Effector memory CD8-positive, alpha-beta T cell (primary cell): ENCODE measurements around the gene PDCD1.
"Not testable (repeated sequence)": the region's sequence is repeated elsewhere in the genome, so short reads cannot be mapped to it uniquely, and the experiment has no call there.

Source experiments
- ATAC-seq: fragments of 150-1000 bp; cut with Tn5 transposase; replicated peaks from 2 replicates; pipeline ENCODE4 v1.10.0; 2021; ENCODE audit warnings: mild to moderate bottlenecking, moderate library complexity
- DNase-seq, 3 experiments: peaks; one replicate each; pipeline ENCODE4 v3.0.0; 2021
- H3K27ac Mint-ChIP-seq, 2 donors: one replicate each; pipeline ENCODE4 v1.8.0; 2022; ENCODE audit warnings: mild to moderate bottlenecking in 2 of 2, mixed read lengths in 2 of 2, moderate library complexity in 2 of 2
- H3K27me3 Mint-ChIP-seq, 2 donors: one replicate each; pipeline ENCODE4 v1.8.0; 2022; ENCODE audit warnings: mixed read lengths in 2 of 2
- H3K36me3 Mint-ChIP-seq: one replicate; pipeline ENCODE4 v1.8.0; 2022; ENCODE audit warnings: mild to moderate bottlenecking, moderate library complexity, mixed read lengths; ENCODE audit not compliant: insufficient read depth
- H3K4me1 Mint-ChIP-seq, 2 donors: one replicate each; pipeline ENCODE4 v1.8.0; 2022; ENCODE audit warnings: low read depth in 2 of 2, mixed read lengths in 2 of 2
- H3K4me3 Mint-ChIP-seq, 2 donors: one replicate each; pipeline ENCODE4 v1.8.0; 2022; ENCODE audit warnings: mild to moderate bottlenecking in 2 of 2, mixed read lengths in 2 of 2, moderate library complexity in 2 of 2
- H3K9me3 Mint-ChIP-seq, 2 donors: one replicate each; pipeline ENCODE4 v1.8.0; 2022; ENCODE audit warnings: mixed read lengths in 2 of 2

Gene PDCD1

GRCh38 chr2:241804326-241805229 is 54.1 kb downstream of the PDCD1 start:
- ATAC-seq (peak; percentile 38), DNase-seq (no peak)
- H3K9me3 Mint-ChIP-seq = no peaks in the 10 kb centered on the region
- peak overlapping the region; percentile 72 to 84 for H3K4me3 Mint-ChIP-seq
- H3K27ac Mint-ChIP-seq = peak overlapping the region; percentile 28 to 79
- peaks cover 13% of the 10 kb centered on the region for H3K36me3 Mint-ChIP-seq
- peaks cover 10 to 12% of the 10 kb centered on the region in 2 donors for H3K4me1 Mint-ChIP-seq
- H3K27me3 Mint-ChIP-seq = no peaks in the 10 kb centered on the region

GRCh38 chr2:241803387-241804325 is 55.0 kb downstream of the PDCD1 start:
- Mint-ChIP-seq H3K36me3 (peaks cover 8% of the 10 kb centered on the region), H3K27ac (peak overlapping the region in 1 of 2 donors; percentile 79), H3K4me3 (peak overlapping the region; percentile 83 to 84), H3K9me3 (no peaks in the 10 kb centered on the region), H3K27me3 (no peaks in the 10 kb centered on the region), H3K4me1 (peaks cover 9 to 10% of the 10 kb centered on the region in 2 donors)
- DNase-seq (peak; percentile 37 to 52 (median 50)), ATAC-seq (peak; percentile 79)

GRCh38 chr2:241802421-241803318 is 56.0 kb downstream of the PDCD1 start:
- ATAC-seq (no peak), DNase-seq (no peak)
- Mint-ChIP-seq H3K9me3 (no peaks in the 10 kb centered on the region), H3K4me3 (peak overlapping the region; percentile 83 to 84), H3K27me3 (no peaks in the 10 kb centered on the region), H3K4me1 (peaks cover 10 to 14% of the 10 kb centered on the region in 2 donors), H3K36me3 (peaks cover 8% of the 10 kb centered on the region), H3K27ac (peak overlapping the region in 1 of 2 donors; percentile 79)

GRCh38 chr2:241801611-241802420 is 56.9 kb downstream of the PDCD1 start:
- no peak overlapping the region for H3K27ac Mint-ChIP-seq
- peaks cover 8% of the 10 kb centered on the region for H3K36me3 Mint-ChIP-seq
- H3K4me3 Mint-ChIP-seq = peak overlapping the region in 1 of 2 donors; percentile 40
- H3K9me3 Mint-ChIP-seq = no peaks in the 10 kb centered on the region
- ATAC-seq = no peak
- no peak for DNase-seq
- no peaks in the 10 kb centered on the region for H3K27me3 Mint-ChIP-seq
- peaks cover 10 to 14% of the 10 kb centered on the region in 2 donors for H3K4me1 Mint-ChIP-seq

- H3K4me3 Mint-ChIP-seq, DNase-seq, ATAC-seq, H3K9me3 Mint-ChIP-seq, H3K36me3 Mint-ChIP-seq, H3K27ac Mint-ChIP-seq, H3K27me3 Mint-ChIP-seq: not testable (repeated sequence)
- peaks cover 10 to 14% of the 10 kb centered on the region in 2 donors for H3K4me1 Mint-ChIP-seq
These were observed 58.3 kb downstream of the PDCD1 start for GRCh38 chr2:241800198-241800903.
